Measurements from ENCODE around the gene NDUFS6.
"Not testable (repeated sequence)": the region's sequence is repeated elsewhere in the genome, so short reads cannot be mapped to it uniquely, and the experiment has no call there.

Gene NDUFS6

DNA sequence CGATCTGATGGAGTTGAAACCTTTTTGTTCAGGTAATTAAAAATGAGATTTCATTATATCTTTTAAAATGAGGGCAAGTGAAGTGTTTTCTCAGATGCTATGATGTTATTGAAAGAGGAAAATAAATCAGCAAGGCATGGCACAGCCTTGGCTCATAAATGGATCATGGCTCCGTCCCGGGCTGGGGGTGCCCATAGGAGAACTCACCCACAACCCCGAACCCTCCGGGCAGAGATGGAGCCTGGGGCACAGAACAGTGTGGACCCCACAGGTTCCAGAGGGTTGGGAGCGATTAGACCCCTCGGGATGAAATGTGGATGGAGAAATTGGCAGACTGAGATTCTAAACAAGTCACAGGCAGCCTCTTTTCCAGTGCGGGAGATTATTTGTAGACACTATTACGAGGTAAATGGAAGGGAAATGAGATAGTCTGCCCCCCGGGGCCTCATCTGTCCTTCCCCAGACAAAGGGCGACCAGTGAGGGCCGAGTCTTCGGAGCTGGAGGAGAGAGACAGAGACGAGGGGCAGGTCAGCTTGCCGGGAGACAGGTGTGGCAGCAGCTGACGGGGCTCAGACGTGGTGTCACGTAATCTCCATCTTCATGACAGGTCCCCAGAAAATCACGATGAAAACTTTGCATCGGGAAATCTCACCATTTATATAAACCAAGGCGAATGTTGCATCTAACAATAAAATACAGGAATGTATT is 33.7 kb downstream of the NDUFS6 start:
- Histone ChIP-seq H3K4me3 (ENCODE audit: insufficient read depth, low read depth, low read length) (no peak overlapping the region), H3K36me3 (ENCODE audit: control insufficient read depth, insufficient read depth, low read length) (no peaks in the 10 kb centered on the region), H3K27ac (ENCODE audit: insufficient read depth, low read depth, low read length, poor library complexity, severe bottlenecking) (no peak overlapping the region), H3K9me3 (ENCODE audit: control insufficient read depth, low read length) (no peaks in the 10 kb centered on the region), H3K27me3 (ENCODE audit: control insufficient read depth, insufficient read depth, low read length, poor library complexity, severe bottlenecking) (no peaks in the 10 kb centered on the region), H3K4me1 (ENCODE audit: control insufficient read depth, insufficient read depth, low read length) (peaks cover 32% of the 10 kb centered on the region)
- WGBS, 2 experiments, result 62% methylated on average over 21 of the region's 21 CpGs

DNA sequence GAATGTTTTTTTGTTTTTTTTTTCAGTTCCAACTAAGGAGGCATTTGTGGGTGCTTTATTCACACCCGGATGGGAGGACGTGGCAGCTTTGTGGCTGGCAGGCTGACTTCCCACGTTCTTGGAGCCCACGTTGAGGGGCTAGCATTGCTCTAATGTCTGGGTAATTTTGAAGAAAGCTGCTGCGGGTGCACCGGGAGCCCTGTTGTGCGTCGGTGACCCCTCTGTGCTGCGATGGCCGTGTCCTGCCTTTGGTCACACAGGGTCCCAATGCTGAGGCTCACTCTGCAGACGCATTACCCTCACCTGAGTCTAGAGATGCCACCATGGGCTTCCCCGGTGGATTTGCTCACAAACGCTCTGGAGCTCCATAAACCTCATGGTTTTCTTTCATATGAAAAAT is 34.2 kb downstream of the NDUFS6 start:
- Histone ChIP-seq H3K36me3 (ENCODE audit: control insufficient read depth, insufficient read depth, low read length) (no peaks in the 10 kb centered on the region), H3K4me1 (ENCODE audit: control insufficient read depth, insufficient read depth, low read length) (peaks cover 32% of the 10 kb centered on the region), H3K27me3 (ENCODE audit: control insufficient read depth, insufficient read depth, low read length, poor library complexity, severe bottlenecking) (no peaks in the 10 kb centered on the region), H3K4me3 (ENCODE audit: insufficient read depth, low read depth, low read length) (no peak overlapping the region), H3K9me3 (ENCODE audit: control insufficient read depth, low read length) (no peaks in the 10 kb centered on the region), H3K27ac (ENCODE audit: insufficient read depth, low read depth, low read length, poor library complexity, severe bottlenecking) (no peak overlapping the region)
- 90 to 92% methylated on average over 13 of the region's 13 CpGs for WGBS, 2 experiments

DNA sequence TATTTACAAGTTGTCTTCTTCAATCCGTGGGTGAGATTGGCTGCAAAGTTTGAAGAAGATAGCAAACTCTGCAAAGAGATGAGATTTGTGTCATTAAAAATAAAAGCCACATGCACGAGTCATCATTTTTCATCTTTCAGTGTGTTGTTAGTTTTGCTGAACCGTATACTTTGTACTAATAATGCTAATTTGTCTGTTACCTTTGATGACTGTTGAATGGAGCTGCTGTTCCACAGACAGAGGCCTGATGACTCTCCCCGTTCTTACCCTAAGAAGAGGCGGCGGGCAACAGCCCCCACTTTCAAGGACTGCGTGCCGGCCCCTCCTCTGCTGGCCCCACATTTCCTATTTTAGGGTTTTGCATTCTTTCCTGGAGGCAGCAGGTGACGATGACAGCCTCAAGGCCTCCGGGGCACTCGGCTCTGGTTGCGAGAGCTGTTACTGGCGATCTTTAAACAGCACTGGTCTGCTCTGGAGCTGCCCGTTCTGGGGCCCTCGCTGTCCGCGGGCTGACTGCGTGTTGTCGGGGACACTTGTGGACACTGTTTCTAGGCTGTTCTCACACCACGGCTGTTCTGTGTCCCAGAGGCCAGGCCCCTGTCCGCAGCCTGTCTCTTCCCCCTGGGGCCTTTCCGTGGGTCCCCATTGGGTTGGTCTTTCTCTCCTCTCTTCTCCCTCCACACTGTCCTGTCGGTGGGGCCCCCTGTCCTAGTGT is 35.1 kb downstream of the NDUFS6 start:
- no peaks in the 10 kb centered on the region for H3K36me3 ChIP-seq (ENCODE audit: control insufficient read depth, insufficient read depth, low read length)
- no peaks in the 10 kb centered on the region for H3K9me3 ChIP-seq (ENCODE audit: control insufficient read depth, low read length)
- no peak overlapping the region for H3K4me3 ChIP-seq (ENCODE audit: insufficient read depth, low read depth, low read length)
- no peaks in the 10 kb centered on the region for H3K27me3 ChIP-seq (ENCODE audit: control insufficient read depth, insufficient read depth, low read length, poor library complexity, severe bottlenecking)
- H3K4me1 ChIP-seq (ENCODE audit: control insufficient read depth, insufficient read depth, low read length), result peaks cover 34% of the 10 kb centered on the region
- whole genome bisulfite sequencing, 2 experiments, result 83 to 86% methylated on average over 22 to 23 of the region's 23 CpGs
- no peak overlapping the region for H3K27ac ChIP-seq (ENCODE audit: insufficient read depth, low read depth, low read length, poor library complexity, severe bottlenecking)

DNA sequence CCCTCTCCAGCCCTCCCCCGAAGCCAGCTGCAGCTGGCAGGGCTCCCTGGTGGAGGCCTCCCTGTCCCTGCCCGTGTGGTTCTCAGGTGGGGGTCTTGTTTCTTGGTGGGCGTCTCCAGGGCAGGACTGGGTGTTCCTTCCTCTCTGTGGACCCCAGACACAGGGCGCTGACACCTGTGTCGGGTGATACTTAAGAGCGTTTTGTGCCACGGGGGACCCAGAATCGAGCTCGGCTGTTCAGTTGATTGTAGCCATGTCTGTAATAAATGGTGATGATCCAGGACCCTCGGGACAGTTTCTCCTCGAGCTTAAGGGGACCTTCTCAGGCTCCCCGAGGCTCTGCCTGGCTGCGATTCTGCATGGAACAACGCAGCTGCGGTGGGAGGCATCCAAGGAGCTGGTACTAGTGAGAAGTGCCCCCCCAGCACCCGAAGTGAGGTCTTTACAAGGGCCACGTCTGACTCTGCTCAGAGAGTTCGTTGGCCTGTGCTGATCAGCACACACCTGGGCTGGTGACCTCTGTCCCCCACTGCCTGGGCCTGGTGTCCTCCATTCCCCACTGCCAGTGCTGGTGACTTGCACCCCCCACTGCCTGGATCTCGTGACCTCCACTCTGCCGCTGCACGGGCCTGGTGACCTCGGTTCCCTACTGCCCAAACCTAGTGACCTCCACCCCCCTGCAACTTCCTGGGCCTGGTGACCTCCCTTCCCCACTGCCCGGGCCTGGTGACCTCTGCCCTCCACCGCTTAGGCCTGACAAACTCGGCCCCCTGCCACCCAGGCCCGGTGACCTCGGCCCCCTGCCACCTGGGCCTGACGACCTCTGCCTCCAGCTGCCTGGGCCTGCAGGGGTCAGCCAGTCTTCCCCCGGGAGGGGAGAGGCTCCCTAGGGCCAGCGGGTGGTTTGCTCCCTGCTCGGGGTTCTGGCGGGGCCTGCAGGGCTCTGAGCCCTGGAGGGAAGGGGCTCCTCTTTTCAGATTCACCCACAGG is 36.0 kb downstream of the NDUFS6 start:
- Histone ChIP-seq H3K27ac (ENCODE audit: insufficient read depth, low read depth, low read length, poor library complexity, severe bottlenecking) (no peak overlapping the region), H3K4me1 (ENCODE audit: control insufficient read depth, insufficient read depth, low read length) (peaks cover 28% of the 10 kb centered on the region), H3K27me3 (ENCODE audit: control insufficient read depth, insufficient read depth, low read length, poor library complexity, severe bottlenecking) (no peaks in the 10 kb centered on the region), H3K9me3 (ENCODE audit: control insufficient read depth, low read length) (no peaks in the 10 kb centered on the region), H3K36me3 (ENCODE audit: control insufficient read depth, insufficient read depth, low read length) (no peaks in the 10 kb centered on the region), H3K4me3 (ENCODE audit: insufficient read depth, low read depth, low read length) (no peak overlapping the region)
- WGBS, 2 experiments, result 87 to 88% methylated on average over 32 of the region's 32 CpGs

DNA sequence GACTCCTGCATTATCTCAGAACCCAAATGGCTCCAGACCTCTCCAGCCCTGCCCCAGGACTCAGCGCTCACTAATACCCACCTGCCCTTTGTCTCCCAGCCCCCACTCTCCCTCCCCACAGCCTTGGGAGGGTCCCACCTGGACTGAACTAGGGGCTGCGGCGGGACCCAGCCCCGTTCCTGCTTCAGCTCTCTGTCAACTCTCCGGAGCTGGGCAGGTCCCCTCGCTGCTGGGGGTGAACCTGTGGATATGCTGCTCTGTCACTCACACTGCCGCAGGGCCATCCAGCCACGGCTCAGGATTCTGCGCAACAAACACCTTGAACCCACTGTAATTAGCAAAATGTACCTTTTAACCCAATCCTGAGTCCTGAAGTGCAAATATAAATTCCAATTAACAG is 36.8 kb downstream of the NDUFS6 start:
- 83% methylated on average over 9 of the region's 9 CpGs for WGBS, 2 experiments
- Histone ChIP-seq H3K4me3 (ENCODE audit: insufficient read depth, low read depth, low read length) (no peak overlapping the region), H3K27ac (ENCODE audit: insufficient read depth, low read depth, low read length, poor library complexity, severe bottlenecking) (no peak overlapping the region), H3K9me3 (ENCODE audit: control insufficient read depth, low read length) (no peaks in the 10 kb centered on the region), H3K36me3 (ENCODE audit: control insufficient read depth, insufficient read depth, low read length) (no peaks in the 10 kb centered on the region), H3K4me1 (ENCODE audit: control insufficient read depth, insufficient read depth, low read length) (peaks cover 24% of the 10 kb centered on the region), H3K27me3 (ENCODE audit: control insufficient read depth, insufficient read depth, low read length, poor library complexity, severe bottlenecking) (no peaks in the 10 kb centered on the region)

DNA sequence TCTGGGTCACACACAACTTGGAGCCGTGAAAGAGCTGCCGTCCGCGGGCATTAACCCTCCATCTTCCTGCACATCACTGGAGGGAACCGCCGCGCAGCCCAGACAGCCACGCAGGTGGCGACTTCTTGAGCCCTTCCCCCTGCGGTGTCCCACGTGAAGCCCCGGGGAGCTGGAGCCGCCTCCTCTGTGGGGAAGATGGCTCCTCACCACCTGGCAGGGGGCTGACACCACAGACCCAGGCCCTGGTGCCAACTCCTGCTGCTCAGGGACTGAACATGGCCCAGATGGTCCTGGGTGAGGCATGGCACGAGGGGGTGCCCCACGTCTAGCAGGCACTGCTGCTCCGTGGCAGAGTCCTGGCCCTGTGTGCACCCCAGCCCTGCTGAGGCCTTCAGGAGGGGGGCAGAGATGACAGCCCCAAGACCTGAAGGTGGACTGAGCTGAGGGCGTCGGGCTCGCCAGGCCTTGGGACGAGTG is 38.9 kb downstream of the NDUFS6 start:
- H3K4me1 ChIP-seq (ENCODE audit: control insufficient read depth, insufficient read depth, low read length), result peaks cover 10% of the 10 kb centered on the region
- WGBS, 2 experiments, result 91 to 92% methylated on average over 20 of the region's 20 CpGs
- H3K27me3 ChIP-seq (ENCODE audit: control insufficient read depth, insufficient read depth, low read length, poor library complexity, severe bottlenecking), result no peaks in the 10 kb centered on the region
- H3K27ac ChIP-seq (ENCODE audit: insufficient read depth, low read depth, low read length, poor library complexity, severe bottlenecking), result no peak overlapping the region
- H3K9me3 ChIP-seq (ENCODE audit: control insufficient read depth, low read length), result no peaks in the 10 kb centered on the region
- H3K36me3 ChIP-seq (ENCODE audit: control insufficient read depth, insufficient read depth, low read length), result no peaks in the 10 kb centered on the region
- no peak overlapping the region for H3K4me3 ChIP-seq (ENCODE audit: insufficient read depth, low read depth, low read length)

DNA sequence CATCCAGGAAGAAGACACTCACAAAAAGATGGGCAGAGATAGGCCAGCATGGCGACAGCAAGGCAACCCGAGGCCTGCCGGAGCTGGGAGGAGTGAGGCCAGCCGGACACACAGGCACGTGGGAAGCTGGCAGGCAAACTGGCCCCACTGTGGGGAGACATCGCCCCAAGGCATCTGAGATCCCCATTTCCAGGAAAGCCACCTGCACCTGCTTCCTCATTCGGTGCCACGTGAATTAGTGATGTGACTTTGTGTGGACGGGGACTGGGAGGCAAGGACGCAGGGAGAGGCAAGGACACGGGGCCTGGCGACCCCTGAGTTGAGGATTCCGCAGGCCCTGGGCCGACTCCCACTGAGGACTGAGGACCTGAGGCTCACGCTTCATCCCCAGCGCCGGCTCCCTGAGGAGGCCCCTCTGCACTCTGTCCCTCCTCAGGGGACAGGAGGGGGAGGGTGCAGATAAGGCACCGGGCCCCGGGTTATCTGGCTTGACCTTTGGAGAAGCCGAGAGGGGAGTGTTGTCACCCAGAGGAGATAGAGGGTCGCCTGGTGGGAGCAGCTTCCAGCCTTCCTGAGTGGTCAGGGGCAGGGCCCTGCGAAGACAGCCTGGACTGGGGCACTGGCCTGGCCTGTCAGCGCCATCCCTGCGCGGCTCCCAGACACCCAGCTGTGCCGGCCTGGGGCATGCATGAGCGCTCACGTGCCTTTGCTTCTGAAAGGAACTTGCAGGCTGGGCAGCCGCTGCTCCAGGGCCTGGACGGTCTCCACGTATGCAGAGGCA is 39.7 kb downstream of the NDUFS6 start:
- Histone ChIP-seq H3K36me3 (ENCODE audit: control insufficient read depth, insufficient read depth, low read length) (no peaks in the 10 kb centered on the region), H3K4me1 (ENCODE audit: control insufficient read depth, insufficient read depth, low read length) (peaks cover 10% of the 10 kb centered on the region), H3K27me3 (ENCODE audit: control insufficient read depth, insufficient read depth, low read length, poor library complexity, severe bottlenecking) (no peaks in the 10 kb centered on the region), H3K27ac (ENCODE audit: insufficient read depth, low read depth, low read length, poor library complexity, severe bottlenecking) (no peak overlapping the region), H3K4me3 (ENCODE audit: insufficient read depth, low read depth, low read length) (no peak overlapping the region), H3K9me3 (ENCODE audit: control insufficient read depth, low read length) (no peaks in the 10 kb centered on the region)
- WGBS, 2 experiments, result 58 to 62% methylated on average over 31 of the region's 31 CpGs

DNA sequence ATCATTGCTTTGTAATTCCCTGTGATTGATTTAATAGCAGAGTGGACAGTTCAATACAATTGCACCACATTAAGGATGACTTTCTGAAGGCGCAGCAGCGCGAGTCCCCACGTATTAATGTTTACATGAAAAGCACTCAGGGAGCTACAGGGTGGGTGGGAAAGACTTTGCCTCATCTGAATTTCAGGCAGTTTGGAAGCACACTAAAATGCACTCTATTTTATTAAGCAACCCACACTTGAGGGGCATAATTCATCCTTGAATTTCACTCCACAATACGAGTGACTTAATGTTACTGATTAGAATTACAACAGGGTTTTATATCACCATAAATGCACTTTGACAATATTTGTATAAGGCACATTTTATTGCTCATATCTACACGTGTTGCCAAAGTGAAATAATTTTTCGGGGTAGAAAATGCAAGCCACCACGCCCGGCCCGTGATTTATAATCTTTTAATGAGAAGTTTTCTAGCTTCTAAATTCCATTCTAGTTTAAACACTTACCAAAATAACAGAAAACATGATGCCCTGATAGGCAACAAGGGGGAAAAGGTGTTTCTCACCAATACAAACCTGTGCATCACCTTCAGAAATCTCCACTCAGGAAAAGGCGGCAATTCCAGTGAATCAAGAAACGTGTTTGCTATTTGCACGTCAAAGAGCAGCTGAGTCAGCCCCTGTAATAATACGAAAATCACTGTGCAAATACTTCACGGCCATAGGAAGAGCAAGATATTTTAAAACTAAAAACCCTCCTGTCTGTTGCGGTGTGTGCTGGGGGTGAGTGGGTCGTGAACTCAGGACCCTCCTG is 41.0 kb downstream of the NDUFS6 start:
- no peaks in the 10 kb centered on the region for H3K9me3 ChIP-seq (ENCODE audit: control insufficient read depth, low read length)
- 90 to 92% methylated on average over 17 of the region's 17 CpGs for WGBS, 2 experiments
- H3K36me3 ChIP-seq (ENCODE audit: control insufficient read depth, insufficient read depth, low read length), result no peaks in the 10 kb centered on the region
- peaks cover 10% of the 10 kb centered on the region for H3K4me1 ChIP-seq (ENCODE audit: control insufficient read depth, insufficient read depth, low read length)
- no peaks in the 10 kb centered on the region for H3K27me3 ChIP-seq (ENCODE audit: control insufficient read depth, insufficient read depth, low read length, poor library complexity, severe bottlenecking)
- H3K27ac ChIP-seq (ENCODE audit: insufficient read depth, low read depth, low read length, poor library complexity, severe bottlenecking), result no peak overlapping the region
- no peak overlapping the region for H3K4me3 ChIP-seq (ENCODE audit: insufficient read depth, low read depth, low read length)

DNA sequence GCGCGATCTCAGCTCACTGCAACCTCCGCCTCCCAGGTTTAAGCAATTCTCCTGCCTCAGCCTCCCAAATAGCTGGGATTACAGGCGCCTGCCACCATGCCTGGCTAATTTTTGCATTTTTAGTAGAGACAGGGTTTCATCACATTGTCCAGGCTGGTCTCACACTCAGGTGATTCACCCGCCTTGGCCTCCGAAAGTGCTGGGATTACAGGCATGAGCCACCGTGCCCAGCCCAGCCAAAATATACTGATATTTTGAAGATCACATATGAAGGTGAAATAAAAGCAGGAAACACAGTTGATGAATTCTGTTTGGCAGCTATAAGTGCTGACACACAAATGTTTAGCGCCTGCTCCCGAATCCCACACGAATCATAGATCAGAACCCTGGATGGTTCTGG is 42.6 kb downstream of the NDUFS6 start:
- H3K9me3 ChIP-seq (ENCODE audit: control insufficient read depth, low read length); H3K27ac ChIP-seq (ENCODE audit: insufficient read depth, low read depth, low read length, poor library complexity, severe bottlenecking); H3K36me3 ChIP-seq (ENCODE audit: control insufficient read depth, insufficient read depth, low read length); H3K27me3 ChIP-seq (ENCODE audit: control insufficient read depth, insufficient read depth, low read length, poor library complexity, severe bottlenecking); H3K4me3 ChIP-seq (ENCODE audit: insufficient read depth, low read depth, low read length): not testable (repeated sequence)
- 81% methylated on average over 10 of the region's 10 CpGs for WGBS, 2 experiments
- peaks cover 10% of the 10 kb centered on the region for H3K4me1 ChIP-seq (ENCODE audit: control insufficient read depth, insufficient read depth, low read length)
